WERI-Rb-1 (cell line): ENCODE data around the gene EIF2B2.
A peak's percentile ranks its signal among the peaks of the same experiment; 100 is the strongest.

Source experiments
- DNase-seq: peaks from one replicate; pipeline ENCODE4 v3.0.0-alpha.2; 2020
- H3K27ac ChIP-seq: fragments of 250-450 bp; sonication (Bioruptor Pico); 2 replicates; pipeline ENCODE4 v1.5.1; 2020; ENCODE audit warnings: mild to moderate bottlenecking, moderate library complexity
- H3K27me3 ChIP-seq: fragments of 250-450 bp; sonication (Bioruptor Pico); 2 replicates; pipeline ENCODE4 v1.5.1; 2021; ENCODE audit warnings: mild to moderate bottlenecking, low read depth, moderate library complexity; ENCODE audit not compliant: insufficient read depth, severe bottlenecking
- H3K36me3 ChIP-seq: fragments of 250-450 bp; sonication (Bioruptor Pico); 2 replicates; pipeline ENCODE4 v1.5.1; 2020; ENCODE audit warnings: mild to moderate bottlenecking, moderate library complexity
- H3K4me3 ChIP-seq: 2 replicates; pipeline ENCODE4 v1.5.1; 2011; ENCODE audit warnings: low read depth, mild to moderate bottlenecking, control low read depth, low read length
- H3K9me3 ChIP-seq: fragments of 250-450 bp; sonication (Bioruptor Pico); 2 replicates; pipeline ENCODE4 v1.5.1; 2021; ENCODE audit warnings: mild to moderate bottlenecking, moderate library complexity; ENCODE audit not compliant: severe bottlenecking
- TF ChIP-seq, protein P1 (sequence below): IDR thresholded peaks from 2 replicates; pipeline ENCODE4 v1.5.1; 2011; ENCODE audit warnings: low read depth, mild to moderate bottlenecking, control low read depth, inconsistent platforms, low read length

EIF2B2 gene

DNA sequence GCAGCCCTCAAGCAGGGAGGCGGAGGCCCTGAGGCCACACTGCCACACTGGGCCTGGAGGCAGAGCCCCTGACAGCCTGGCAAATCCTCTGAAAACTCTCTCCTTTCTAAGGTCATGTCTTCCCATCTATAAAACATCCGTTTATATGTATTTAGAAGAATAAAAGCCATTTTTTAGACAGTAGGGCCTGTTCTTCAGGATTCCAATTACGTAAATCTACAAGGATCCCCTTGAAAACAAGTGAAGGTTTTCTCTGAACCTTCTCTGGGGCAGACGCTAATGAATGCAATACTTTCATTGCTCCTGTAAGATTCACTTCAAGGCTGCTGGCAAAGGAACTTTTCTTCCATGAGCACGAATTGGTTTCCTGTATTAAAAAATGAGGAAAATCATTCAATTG, 12.8 kb downstream of the EIF2B2 start:
- no peak for DNase-seq
- no peak overlapping the region for H3K27ac ChIP-seq
- H3K9me3 ChIP-seq = no peaks in the 10 kb centered on the region
- no peaks in the 10 kb centered on the region for H3K27me3 ChIP-seq
- no peak overlapping the region for H3K4me3 ChIP-seq
- peaks cover 63% of the 10 kb centered on the region for H3K36me3 ChIP-seq
- TF ChIP-seq, protein P1, sequence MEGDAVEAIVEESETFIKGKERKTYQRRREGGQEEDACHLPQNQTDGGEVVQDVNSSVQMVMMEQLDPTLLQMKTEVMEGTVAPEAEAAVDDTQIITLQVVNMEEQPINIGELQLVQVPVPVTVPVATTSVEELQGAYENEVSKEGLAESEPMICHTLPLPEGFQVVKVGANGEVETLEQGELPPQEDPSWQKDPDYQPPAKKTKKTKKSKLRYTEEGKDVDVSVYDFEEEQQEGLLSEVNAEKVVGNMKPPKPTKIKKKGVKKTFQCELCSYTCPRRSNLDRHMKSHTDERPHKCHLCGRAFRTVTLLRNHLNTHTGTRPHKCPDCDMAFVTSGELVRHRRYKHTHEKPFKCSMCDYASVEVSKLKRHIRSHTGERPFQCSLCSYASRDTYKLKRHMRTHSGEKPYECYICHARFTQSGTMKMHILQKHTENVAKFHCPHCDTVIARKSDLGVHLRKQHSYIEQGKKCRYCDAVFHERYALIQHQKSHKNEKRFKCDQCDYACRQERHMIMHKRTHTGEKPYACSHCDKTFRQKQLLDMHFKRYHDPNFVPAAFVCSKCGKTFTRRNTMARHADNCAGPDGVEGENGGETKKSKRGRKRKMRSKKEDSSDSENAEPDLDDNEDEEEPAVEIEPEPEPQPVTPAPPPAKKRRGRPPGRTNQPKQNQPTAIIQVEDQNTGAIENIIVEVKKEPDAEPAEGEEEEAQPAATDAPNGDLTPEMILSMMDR = no peak

DNA sequence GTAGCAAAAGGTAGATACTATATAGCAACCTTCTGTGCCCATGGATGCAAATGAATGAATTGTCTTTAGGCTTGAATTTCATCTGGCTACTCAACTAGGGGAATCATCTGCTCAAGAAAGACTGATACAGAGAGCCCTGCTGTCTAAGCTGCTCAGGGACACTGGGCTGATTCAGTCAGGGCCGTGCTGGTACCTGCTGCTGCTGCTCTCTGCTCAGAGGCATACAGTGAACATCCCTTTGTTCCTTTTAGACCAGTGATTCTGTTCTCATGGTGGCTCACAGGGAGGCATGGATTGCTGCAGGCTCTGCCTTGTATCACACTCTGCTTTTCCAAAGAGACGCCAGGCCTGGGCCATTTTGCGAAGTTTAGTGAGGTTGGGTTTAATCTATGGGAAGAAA, 14.1 kb downstream of the EIF2B2 start:
- peaks cover 58% of the 10 kb centered on the region for H3K36me3 ChIP-seq
- no peak overlapping the region for H3K4me3 ChIP-seq
- H3K9me3 ChIP-seq = no peaks in the 10 kb centered on the region
- no peak for DNase-seq
- TF ChIP-seq, protein P1 = no peak
- no peak overlapping the region for H3K27ac ChIP-seq
- no peaks in the 10 kb centered on the region for H3K27me3 ChIP-seq

DNA sequence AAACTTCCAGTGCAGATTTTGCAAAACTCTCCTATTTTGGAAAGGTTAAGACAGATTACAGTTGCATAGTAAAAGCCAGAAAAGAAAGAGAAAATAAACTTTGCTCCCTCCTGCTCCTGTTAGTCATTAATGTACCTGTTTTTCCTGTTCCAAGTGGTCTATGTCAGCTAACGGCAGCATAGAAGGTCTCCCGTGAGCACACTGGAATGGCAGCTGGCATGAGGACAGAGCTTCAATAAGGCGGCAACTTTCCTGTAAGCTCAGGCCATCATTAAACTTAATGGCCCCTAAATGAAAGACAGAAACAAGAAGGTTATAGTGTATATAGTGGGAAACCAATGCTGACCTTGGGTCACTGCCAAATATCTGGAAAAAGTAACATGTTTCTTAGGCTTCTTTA, 16.0 kb downstream of the EIF2B2 start:
- no peaks in the 10 kb centered on the region for H3K9me3 ChIP-seq
- no peak overlapping the region for H3K4me3 ChIP-seq
- H3K27me3 ChIP-seq = no peaks in the 10 kb centered on the region
- DNase-seq = no peak
- H3K36me3 ChIP-seq = peaks cover 55% of the 10 kb centered on the region
- TF ChIP-seq, protein P1 = no peak
- H3K27ac ChIP-seq = no peak overlapping the region

DNA sequence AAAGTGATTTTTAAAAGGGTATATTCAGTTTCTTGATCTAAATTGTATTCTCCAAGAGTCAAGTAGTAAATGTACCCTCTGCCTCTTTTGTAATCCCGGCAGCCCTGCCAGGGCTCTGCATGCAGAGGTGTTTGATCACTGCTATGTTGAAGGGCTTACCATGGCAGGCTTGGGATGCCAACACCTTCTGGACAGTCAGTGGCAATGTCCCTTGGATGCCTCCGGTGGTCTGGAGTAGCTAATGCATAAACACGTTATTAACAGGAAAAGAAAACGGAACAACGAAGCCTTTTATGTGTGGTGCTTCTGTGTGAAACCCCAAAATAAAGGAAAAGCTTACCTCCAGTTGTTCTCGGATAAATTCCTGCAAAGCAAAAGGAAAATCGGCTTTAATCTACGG, 19.9 kb downstream of the EIF2B2 start:
- DNase-seq = peak; percentile 34
- Histone ChIP-seq H3K36me3 (peaks cover 41% of the 10 kb centered on the region), H3K4me3 (no peak overlapping the region), H3K27me3 (no peaks in the 10 kb centered on the region), H3K27ac (no peak overlapping the region), H3K9me3 (no peaks in the 10 kb centered on the region)
- TF ChIP-seq, protein P1 = peak; percentile 68

DNA sequence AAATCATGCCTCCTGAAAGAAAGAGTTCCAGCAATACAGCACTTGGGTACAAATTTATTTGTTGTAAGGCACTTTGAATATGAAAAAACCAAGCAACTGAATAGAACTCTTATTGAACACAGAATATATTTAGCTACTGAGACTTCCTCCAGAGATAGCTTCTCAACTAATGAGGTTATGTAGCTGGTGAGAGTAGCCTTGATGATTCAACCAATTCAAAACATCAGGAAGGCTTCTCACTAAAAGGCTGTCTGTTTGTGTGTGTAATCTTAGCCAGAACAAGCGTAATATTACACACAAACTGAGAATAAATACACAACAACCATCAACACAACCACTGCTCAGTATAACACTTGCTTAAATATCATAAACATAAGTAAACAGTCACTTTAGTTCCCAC, 20.4 kb downstream of the EIF2B2 start:
- TF ChIP-seq, protein P1 = no peak
- H3K27me3 ChIP-seq = no peaks in the 10 kb centered on the region
- no peak overlapping the region for H3K27ac ChIP-seq
- no peak for DNase-seq
- H3K4me3 ChIP-seq = no peak overlapping the region
- H3K36me3 ChIP-seq = peaks cover 39% of the 10 kb centered on the region
- H3K9me3 ChIP-seq = no peaks in the 10 kb centered on the region

DNA sequence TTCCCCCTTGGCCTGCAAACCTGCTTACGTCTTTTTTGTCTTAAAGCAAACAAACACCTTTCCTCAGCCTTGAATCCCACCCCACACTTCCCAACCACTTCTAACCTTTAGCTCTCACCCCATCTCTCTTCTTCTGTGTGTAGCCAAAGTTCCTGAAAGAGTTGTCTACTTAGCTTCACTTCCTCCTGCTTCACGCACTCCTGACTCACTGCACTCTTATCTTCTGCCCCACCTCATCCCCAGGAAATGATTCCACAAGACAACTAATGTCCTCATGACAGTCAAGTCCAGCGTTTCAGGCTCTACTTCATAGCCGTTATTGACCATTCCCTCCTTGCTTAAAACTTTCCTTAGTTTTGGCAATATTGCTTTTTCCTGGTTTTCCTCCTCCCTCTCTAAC, 22.4 kb downstream of the EIF2B2 start:
- H3K36me3 ChIP-seq = peaks cover 37% of the 10 kb centered on the region
- TF ChIP-seq, protein P1 = no peak
- DNase-seq = no peak

More for the DNA sequence above, 22.4 kb downstream of the EIF2B2 start:
- Histone ChIP-seq H3K9me3 (no peaks in the 10 kb centered on the region), H3K27me3 (no peaks in the 10 kb centered on the region), H3K4me3 (no peak overlapping the region), H3K27ac (no peak overlapping the region)
